HepG2 (cell line): Measurements from ENCODE around the gene TSSK3. TPM values are rescaled to one million over a fixed set of nuclear protein-coding genes. Genes with fewer than 3 reads are reported as not detected.

ENCODE experiments used
- ATAC-seq: fragments of 200-7000 bp; cut with Tn5 transposase; 3 replicates; pipeline ENCODE4 v1.9.1; 2020; ENCODE audit warnings: mild to moderate bottlenecking, moderate library complexity
- BruUV-seq: library from RNA; stranded (reverse); fragments of 400-500 nt; replicated peaks from 2 replicates; lab custom pipeline; 2021; lab: Mats Ljungman, UMichigan
- CTCF ChIA-PET: fragments of 300-600 bp; formaldehyde crosslinking; extraction: SDS; loops from one replicate; lab custom pipeline; 2021; ENCODE audit warnings: low total read pairs, inconsistent platforms, low intra/inter-chr PET ratio; lab: Yijun Ruan, JAX
- POLR2A ChIA-PET: fragments of 350-600 bp; sonication (Branson Sonifier 250); formaldehyde crosslinking; loops from one replicate; lab custom pipeline; 2020; ENCODE audit warnings: antibody characterized with exemption, inconsistent platforms; lab: Yijun Ruan, JAX
- DNase-seq: peaks from one replicate; pipeline ENCODE4 v3.0.0-alpha.2; 2015; ENCODE audit warnings: low spot score
- FAIRE-seq: peaks from 3 replicates; lab custom pipeline; 2011; peaks lifted over from hg19 to GRCh38; lab: Jason Lieb, UNC
- H2AFZ ChIP-seq: one replicate; pipeline ENCODE4 v1.6.1; 2011; ENCODE audit warnings: low read length, inconsistent platforms
- H3K27ac ChIP-seq: fragments of 300-600 bp; 3 replicates; pipeline ENCODE4 v1.8.0; 2011; ENCODE audit warnings: mixed run types, mild to moderate bottlenecking, mixed read lengths, low read length, inconsistent platforms; ENCODE audit not compliant: insufficient read depth; ENCODE audit errors: extremely low read length
- H3K27me3 ChIP-seq, 2 experiments: fragments of 200-600 bp in 1 of 2; 2 replicates in 1 of 2; 3 replicates in 1 of 2; pipeline versions ENCODE4 v1.6.0 to v1.8.0; 2011; ENCODE audit warnings: low read length in 2 of 2, mild to moderate bottlenecking in 2 of 2, moderate library complexity in 2 of 2, inconsistent platforms in 1 of 2; ENCODE audit not compliant: insufficient read depth in 2 of 2, control insufficient read depth in 1 of 2
- H3K36me3 ChIP-seq, 2 experiments: fragments of 200-600 bp in 1 of 2; replicated peaks in 1 of 2; 2 replicates in 1 of 2; 3 replicates in 1 of 2; pipeline versions ENCODE4 v1.5.1 to v1.8.0; 2011; ENCODE audit warnings: low read length in 2 of 2, inconsistent platforms in 1 of 2; ENCODE audit not compliant: insufficient read depth in 2 of 2, control insufficient read depth in 1 of 2
- H3K4me1 ChIP-seq: 2 replicates; pipeline ENCODE4 v1.5.1; 2012; ENCODE audit warnings: low read length, inconsistent platforms; ENCODE audit not compliant: insufficient read depth
- H3K4me2 ChIP-seq: 2 replicates; pipeline ENCODE4 v1.6.0; 2011; ENCODE audit warnings: low read depth, low read length, inconsistent platforms
- H3K4me3 ChIP-seq, 3 experiments: fragments of 200-600 bp in 1 of 3; sonication (generic), shearing (Covaris generic) in 1 of 3; replicated peaks in 1 of 3; 2 replicates each; pipeline ENCODE4 v1.5.1; 2011 to 2016; ENCODE audit warnings: low read length in 3 of 3, inconsistent platforms in 2 of 3, low read depth in 2 of 3, mild to moderate bottlenecking in 2 of 3, control low read depth in 1 of 3, mixed read lengths in 1 of 3; ENCODE audit not compliant: insufficient read depth in 1 of 3
- H3K79me2 ChIP-seq: one replicate; pipeline ENCODE4 v1.6.1; 2011; ENCODE audit warnings: low read length, inconsistent platforms; ENCODE audit not compliant: insufficient read depth
- H3K9ac ChIP-seq: 2 replicates; pipeline ENCODE4 v1.6.0; 2011; ENCODE audit warnings: mild to moderate bottlenecking, low read depth, low read length, inconsistent platforms; ENCODE audit not compliant: insufficient read depth
- H3K9me3 ChIP-seq: 2 replicates; pipeline ENCODE4 v1.5.1; 2012; ENCODE audit warnings: mild to moderate bottlenecking, low read length
- H4K20me1 ChIP-seq: 2 replicates; pipeline ENCODE4 v1.6.0; 2011; ENCODE audit warnings: inconsistent platforms, mild to moderate bottlenecking, low read length, moderate library complexity; ENCODE audit not compliant: insufficient read depth
- ADNP ChIP-seq: sonication (generic); formaldehyde crosslinking; IDR thresholded peaks from 2 replicates; pipeline ENCODE4 v1.4.0; 2020; ENCODE audit warnings: missing genetic modification reagents
- GATA4 ChIP-seq: sonication (generic); IDR thresholded peaks from 2 replicates; pipeline ENCODE4 v1.6.1; 2016; ENCODE audit warnings: antibody characterized with exemption, low read depth, borderline replicate concordance
- HOXA7 ChIP-seq: sonication (generic); formaldehyde crosslinking; IDR thresholded peaks from 2 replicates; pipeline ENCODE4 v1.8.1; 2022; ENCODE audit warnings: mild to moderate bottlenecking, missing genetic modification reagents, moderate library complexity
- IKZF1 ChIP-seq: fragments of 450-650 bp; IDR thresholded peaks from 2 replicates; pipeline ENCODE4 v1.7.1; 2016
- LRRFIP1 ChIP-seq: sonication (generic); formaldehyde crosslinking; conservative IDR thresholded peaks from 2 replicates; pipeline ENCODE4 v1.4.0; 2020; ENCODE audit warnings: missing genetic modification reagents
- XRCC5 ChIP-seq: fragments of 200-400 bp; formaldehyde crosslinking; optimal IDR thresholded peaks from 2 replicates; pipeline ENCODE3; 2017; ENCODE audit warnings: mild to moderate bottlenecking, low read length
- ZFP36 ChIP-seq: fragments of 150-350 bp; IDR thresholded peaks from 2 replicates; pipeline ENCODE4 v1.6.1; 2018; ENCODE audit warnings: borderline replicate concordance, low read length, low read depth; ENCODE audit not compliant: partially characterized antibody
- ZNF160 ChIP-seq: sonication (generic); formaldehyde crosslinking; IDR thresholded peaks from 2 replicates; pipeline ENCODE4 v1.8.0; 2022; ENCODE audit warnings: mild to moderate bottlenecking, inconsistent platforms, missing genetic modification reagents
- ZNF589 ChIP-seq: sonication (generic); formaldehyde crosslinking; conservative IDR thresholded peaks from 2 replicates; pipeline ENCODE4 v1.8.0; 2022; ENCODE audit warnings: mild to moderate bottlenecking, moderate library complexity, missing genetic modification reagents
- WGBS: methylation state at CpG from one replicate; pipeline ENCODE4 v1.1.6; 2017; ENCODE audit warnings: low lambda C conversion rate; 5-methylcytosine and 5-hydroxymethylcytosine counted together
- in situ Hi-C: cut with HindIII; loops from 2 replicates; pipeline ENCODE4 v1.10.0; 2017; ENCODE audit warnings: low pct_unique_long_range_greater_than_20kb; ENCODE audit not compliant: extremely low pct_ligation_motif_present
- intact Hi-C: fragments of 100-400 bp; cut with micrococcal nuclease; formaldehyde crosslinking; loops from one replicate; pipeline ENCODE4 v1.10.0; 2022; ENCODE audit not compliant: unreplicated experiment
- polyA plus RNA-seq, 8 experiments: library from polyadenylated mRNA; depleted of rRNA in 3 of 8; stranded (reverse) in 7 of 8; unstranded in 1 of 8; fragments of >200 nt; fragmentation: Illumina TruSeq in 4 of 8; extraction: Trizol in 4 of 8; gene quantifications; 2 replicates each; pipeline versions ENCODE4 v1.2.1 to v1.2.3, GENCODE V29; 2011 to 2016; ENCODE audit warnings: low read depth in 4 of 8, missing spikeins in 1 of 8, mixed read lengths in 1 of 8; ENCODE audit not compliant: insufficient read depth in 1 of 8
- total RNA-seq, 5 experiments: library from RNA; depleted of rRNA; stranded (reverse); fragments of >200 nt; fragmentation: Illumina TruSeq; extraction: Trizol; gene quantifications; 2 replicates each; pipeline ENCODE4 v1.2.3, GENCODE V29; 2016; ENCODE audit warnings: low read depth in 1 of 5
- TF ChIP-seq, protein P1 (sequence below): sonication (generic); IDR thresholded peaks from 2 replicates; pipeline ENCODE4 v1.6.1; 2016; ENCODE audit warnings: low read depth, borderline replicate concordance
- TF ChIP-seq, protein P2 (sequence below): fragments of 450-650 bp; IDR thresholded peaks from 2 replicates; pipeline ENCODE4 v1.6.1; 2016

Gene TSSK3
- total and polyA plus RNA-seq, 2 of the 13 experiments (the other 11 are each of a cell fraction or from before 2014, with no cell fraction given): 1.0 to 1.1 TPM

GRCh38 chr1:32339363-32339978, 22.9 kb upstream of the TSSK3 start:
- FAIRE-seq (no peak), ATAC-seq (no peak), DNase-seq (no peak)
- 47% methylated on average over 4 of the region's 5 CpGs for WGBS
- H3K4me2 ChIP-seq: 0 out of 2 replicates have a peak overlapping the region, but pooled peaks have one; percentile 93
- peaks cover 9% of the 10 kb centered on the region for H3K79me2 ChIP-seq
- no peak overlapping the region for H3K27ac ChIP-seq
- no peak for TF ChIP-seq LRRFIP1 (CRISPR knock-in tag)
- TF ChIP-seq HOXA7 (CRISPR knock-in tag): no peak
- TF ChIP-seq, protein P1, sequence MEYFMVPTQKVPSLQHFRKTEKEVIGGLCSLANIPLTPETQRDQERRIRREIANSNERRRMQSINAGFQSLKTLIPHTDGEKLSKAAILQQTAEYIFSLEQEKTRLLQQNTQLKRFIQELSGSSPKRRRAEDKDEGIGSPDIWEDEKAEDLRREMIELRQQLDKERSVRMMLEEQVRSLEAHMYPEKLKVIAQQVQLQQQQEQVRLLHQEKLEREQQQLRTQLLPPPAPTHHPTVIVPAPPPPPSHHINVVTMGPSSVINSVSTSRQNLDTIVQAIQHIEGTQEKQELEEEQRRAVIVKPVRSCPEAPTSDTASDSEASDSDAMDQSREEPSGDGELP: no peak
- no peak for TF ChIP-seq GATA4
- TF ChIP-seq IKZF1: no peak
- TF ChIP-seq ADNP (CRISPR knock-in tag): no peak
- no peak for TF ChIP-seq ZNF589 (CRISPR knock-in tag)
- no peak for TF ChIP-seq ZNF160 (CRISPR knock-in tag)
- TF ChIP-seq, protein P2, sequence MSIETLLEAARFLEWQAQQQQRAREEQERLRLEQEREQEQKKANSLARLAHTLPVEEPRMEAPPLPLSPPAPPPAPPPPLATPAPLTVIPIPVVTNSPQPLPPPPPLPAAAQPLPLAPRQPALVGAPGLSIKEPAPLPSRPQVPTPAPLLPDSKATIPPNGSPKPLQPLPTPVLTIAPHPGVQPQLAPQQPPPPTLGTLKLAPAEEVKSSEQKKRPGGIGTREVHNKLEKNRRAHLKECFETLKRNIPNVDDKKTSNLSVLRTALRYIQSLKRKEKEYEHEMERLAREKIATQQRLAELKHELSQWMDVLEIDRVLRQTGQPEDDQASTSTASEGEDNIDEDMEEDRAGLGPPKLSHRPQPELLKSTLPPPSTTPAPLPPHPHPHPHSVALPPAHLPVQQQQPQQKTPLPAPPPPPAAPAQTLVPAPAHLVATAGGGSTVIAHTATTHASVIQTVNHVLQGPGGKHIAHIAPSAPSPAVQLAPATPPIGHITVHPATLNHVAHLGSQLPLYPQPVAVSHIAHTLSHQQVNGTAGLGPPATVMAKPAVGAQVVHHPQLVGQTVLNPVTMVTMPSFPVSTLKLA: no peak
- TF ChIP-seq ZFP36: no peak
- TF ChIP-seq XRCC5: no peak
- BruUV-seq: no TSS peak
- H3K9ac ChIP-seq: no peak overlapping the region
- intact Hi-C loops (loop anchor here (10.0 kb wide), 1 partner anchor 55 kb away; the partner anchor contains the start of gene BSDC1), in situ Hi-C loops (no loop called here)
- no peak overlapping the region for H2AFZ ChIP-seq
- H3K4me1 ChIP-seq: peaks cover 66% of the 10 kb centered on the region
- H3K36me3 ChIP-seq: 0 out of 5 replicates have a peak, but pooled peaks cover 0 to 2% of the 10 kb centered on the region in 2 experiments
- peaks cover 5% of the 10 kb centered on the region for H4K20me1 ChIP-seq
- no peak overlapping the region for H3K4me3 ChIP-seq
- no peaks in the 10 kb centered on the region for H3K9me3 ChIP-seq
- ChIA-PET CTCF (no interaction called here), POLR2A (interaction anchor here (1.4 to 5.8 kb wide), 3 partner anchors 9 to 26 kb away, joined by 3 to 222 read pairs (median 94); no protein-coding TSS in a partner anchor)
- H3K27me3 ChIP-seq: peaks cover 0 to 4% of the 10 kb centered on the region in 2 experiments; a peak in 2 of 5 replicates
